ENCODE results near the gene METTL18. TPM values are rescaled to one million over a fixed set of nuclear protein-coding genes. Genes with fewer than 3 reads are reported as not detected.
A peak's percentile ranks its signal among the peaks of the same experiment; 100 is the strongest.

The METTL18 gene
- total RNA-seq: 10 to 100 TPM; 11.6 to 13.3 TPM

DNA sequence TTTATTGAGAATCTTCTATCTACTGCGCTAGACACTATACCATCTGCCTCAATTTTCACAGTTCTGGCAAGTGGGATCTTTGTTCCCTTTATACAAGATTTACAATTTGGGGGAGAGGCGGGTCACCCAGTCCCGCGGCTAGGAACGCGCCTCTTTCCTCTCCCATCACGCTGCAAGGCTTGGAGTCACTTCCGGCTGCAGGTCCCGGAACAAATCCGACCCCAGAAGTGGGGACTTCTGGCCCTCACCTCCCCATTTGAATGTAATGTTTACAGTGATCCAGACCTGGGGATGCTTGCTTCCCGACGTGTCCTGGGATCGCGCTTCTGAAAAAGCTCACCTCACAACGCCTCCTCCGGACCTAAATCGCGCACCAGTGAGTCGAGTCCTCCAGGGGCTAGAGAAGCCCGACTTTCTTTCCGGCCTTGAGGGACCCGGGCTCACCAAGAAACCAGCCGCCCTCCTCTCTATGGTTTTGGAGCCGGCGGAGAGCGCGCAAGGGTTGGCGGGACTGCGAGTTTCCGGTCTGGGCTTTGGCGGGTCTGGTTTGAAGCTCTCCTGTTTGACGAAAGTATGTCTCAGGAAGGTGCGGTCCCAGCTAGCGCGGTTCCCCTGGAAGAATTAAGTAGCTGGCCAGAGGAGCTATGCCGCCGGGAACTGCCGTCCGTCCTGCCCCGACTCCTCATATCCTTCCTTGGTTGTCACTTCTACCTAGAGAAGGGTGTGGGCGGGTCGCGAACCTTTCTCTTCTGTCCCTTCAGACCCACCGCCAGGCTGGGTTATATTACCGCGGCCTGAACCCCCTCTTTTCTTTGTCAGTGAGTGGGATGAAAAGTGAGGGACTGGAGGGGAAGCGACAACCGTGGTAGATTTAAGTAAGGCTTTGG lies at the start of gene METTL18:
Gene METTL18, minus strand, starts transcription at position 378 of the 887 bp plus-strand sequence. CDS start 1,212 bp downstream, outside the sequence.
- intact Hi-C loops (cut with DNase I, micrococcal nuclease): loop anchor here (1.0 to 10.0 kb wide), 13 partner anchors 82 to 1986 kb away; partner anchors contain the start of genes KIFAP3 (in 2 of the 2), NME7 (in 2 of the 2), SELL (in 2 of the 2) and BLZF1 (in 1 of the 2)

DNA sequence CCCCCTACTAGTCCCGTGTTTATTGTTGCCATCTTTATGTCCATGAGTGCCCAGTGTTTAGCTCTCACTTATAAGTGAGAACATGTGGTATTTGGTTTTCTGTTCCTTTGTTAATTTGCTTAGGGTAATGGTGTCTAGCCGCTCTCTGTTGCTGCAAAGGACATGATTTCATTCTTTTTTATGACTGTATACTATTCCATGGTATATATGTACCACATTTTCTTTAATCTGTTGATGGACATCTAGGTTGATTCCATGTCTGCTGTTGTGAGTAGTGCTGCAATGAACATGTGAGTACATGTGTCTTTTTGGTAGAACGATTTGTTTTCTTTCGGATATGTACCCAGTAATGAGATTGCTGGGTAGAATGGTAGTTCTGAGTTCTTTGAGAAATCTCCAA lies 44.2 kb upstream of the METTL18 start:
- no peak overlapping the region for H3K4me3 Mint-ChIP-seq
- no peaks in the 10 kb centered on the region for H3K4me1 Mint-ChIP-seq
- intact Hi-C loops (cut with DNase I, micrococcal nuclease): no loop called here
- DNase-seq (no peak), ATAC-seq (no peak)
- H3K9me3 Mint-ChIP-seq (ENCODE audit: low read depth): peaks cover 21% of the 10 kb centered on the region
- no peaks in the 10 kb centered on the region for H3K27me3 Mint-ChIP-seq
- POLR2A ChIA-PET: no interaction called here
- H3K36me3 Mint-ChIP-seq (ENCODE audit: low read depth): peaks cover 67% of the 10 kb centered on the region
- CTCF ChIA-PET: no interaction called here
- no peak overlapping the region for H3K27ac Mint-ChIP-seq

More for the DNA sequence above, at the start of gene METTL18:
- peak; percentile 98 for ATAC-seq
- POLR2A ChIA-PET: interaction anchor here (0.6 to 1.4 kb wide), 9 partner anchors 8 to 737 kb away, joined by 3 to 9 read pairs (median 3); partner anchors contain the start of genes F5, GORAB and SCYL3
- DNase-seq: peak; percentile 96
- Mint-ChIP-seq H3K27ac (peak within 1 kb of the TSS; percentile 98), H3K4me3 (peak within 1 kb of the TSS; percentile 96), H3K4me1 (peaks cover 46% of the 10 kb centered on the region), H3K27me3 (no peaks in the 10 kb centered on the region), H3K9me3 (ENCODE audit: low read depth) (no peaks in the 10 kb centered on the region), H3K36me3 (ENCODE audit: low read depth) (peaks cover 41% of the 10 kb centered on the region)
- CTCF ChIA-PET: interaction anchor here (0.6 to 3.4 kb wide), 10 partner anchors 12 to 415 kb away, joined by 3 to 11 read pairs (median 4); partner anchors contain the start of gene F5

DNA sequence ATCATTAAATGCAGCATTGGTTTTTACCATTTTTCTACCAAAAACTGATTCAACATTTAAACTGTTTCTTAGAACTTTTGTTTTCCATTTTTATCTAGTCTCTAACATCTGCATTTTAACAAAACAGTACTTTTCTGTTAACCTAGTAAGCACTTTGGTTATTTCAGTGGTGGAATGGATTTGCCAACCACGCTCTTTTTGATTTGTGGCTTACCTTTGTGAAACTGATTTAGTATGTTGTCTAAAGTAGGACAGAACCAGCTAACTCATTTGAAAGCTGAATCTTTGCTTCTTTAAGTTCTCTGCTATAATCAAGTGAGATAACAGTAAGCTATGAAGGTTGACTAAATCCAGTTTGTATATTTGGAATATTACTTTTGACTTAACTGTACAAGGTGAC lies 41.5 kb upstream of the METTL18 start:
- POLR2A ChIA-PET: interaction anchor here (0.6 kb wide), 1 partner anchor 285 kb away, joined by 3 read pairs; no protein-coding TSS in a partner anchor

DNA sequence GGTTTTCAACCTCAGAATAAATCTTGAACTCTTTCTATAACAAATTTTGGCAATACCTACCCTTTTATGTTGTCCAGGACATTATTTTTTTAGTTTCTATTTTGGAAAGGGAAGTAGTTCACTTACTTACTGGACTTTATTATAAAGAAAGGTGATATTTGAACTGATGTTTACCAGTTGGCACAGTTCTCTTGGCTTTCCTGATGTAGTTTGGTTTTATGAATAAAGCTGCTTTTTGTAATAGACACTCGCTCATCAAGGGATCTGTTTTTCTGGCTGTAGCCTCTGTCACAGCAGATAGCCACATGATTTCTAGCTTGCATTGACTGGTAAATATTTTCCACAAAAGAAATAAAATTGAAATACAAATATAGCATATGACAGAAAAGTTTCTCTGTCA lies 40.9 kb upstream of the METTL18 start:
- ChIA-PET CTCF (no interaction called here), POLR2A (interaction anchor here (0.6 kb wide), 2 partner anchors 285 to 328 kb away, joined by 3 to 5 read pairs; no protein-coding TSS in a partner anchor)
- Mint-ChIP-seq H3K9me3 (ENCODE audit: low read depth) (peaks cover 14% of the 10 kb centered on the region), H3K4me3 (no peak overlapping the region), H3K27me3 (no peaks in the 10 kb centered on the region), H3K36me3 (ENCODE audit: low read depth) (peaks cover 57% of the 10 kb centered on the region), H3K27ac (no peak overlapping the region), H3K4me1 (no peaks in the 10 kb centered on the region)
- intact Hi-C loops (cut with DNase I, micrococcal nuclease): no loop called here
- no peak for ATAC-seq
- DNase-seq: no peak

More for the DNA sequence above, 41.5 kb upstream of the METTL18 start:
- DNase-seq (no peak), ATAC-seq (no peak)
- Mint-ChIP-seq H3K36me3 (ENCODE audit: low read depth) (peaks cover 59% of the 10 kb centered on the region), H3K4me3 (no peak overlapping the region), H3K27me3 (no peaks in the 10 kb centered on the region), H3K9me3 (ENCODE audit: low read depth) (peaks cover 19% of the 10 kb centered on the region), H3K4me1 (no peaks in the 10 kb centered on the region), H3K27ac (no peak overlapping the region)
- intact Hi-C loops (cut with DNase I, micrococcal nuclease): no loop called here
- CTCF ChIA-PET: interaction anchor here (1.0 kb wide), 1 partner anchor 50 kb away, joined by 4 read pairs; no protein-coding TSS in a partner anchor

DNA sequence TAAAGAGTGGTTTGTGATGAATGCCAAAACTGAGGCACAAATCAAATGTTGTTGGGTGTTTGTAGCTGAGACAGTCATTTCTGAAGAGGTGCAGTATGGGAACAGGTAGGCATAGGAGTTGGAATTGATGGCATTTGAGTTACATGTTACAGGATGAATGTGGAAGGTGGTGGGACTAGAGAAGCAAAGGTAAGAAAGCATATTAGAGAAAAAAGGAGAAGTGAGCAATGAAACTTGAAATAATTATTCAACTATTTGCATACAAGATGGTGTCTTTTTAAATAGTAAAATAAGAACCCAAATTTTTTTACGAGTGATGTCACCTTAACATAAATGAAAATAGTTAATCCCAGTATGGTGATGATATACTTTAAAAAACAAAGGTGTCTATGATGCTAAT lies 40.2 kb upstream of the METTL18 start:
- H3K36me3 Mint-ChIP-seq (ENCODE audit: low read depth): peaks cover 52% of the 10 kb centered on the region
- intact Hi-C loops (cut with DNase I, micrococcal nuclease): no loop called here
- H3K27me3 Mint-ChIP-seq: no peaks in the 10 kb centered on the region
- peaks cover 9% of the 10 kb centered on the region for H3K9me3 Mint-ChIP-seq (ENCODE audit: low read depth)
- ChIA-PET POLR2A (no interaction called here), CTCF (no interaction called here)
- H3K4me1 Mint-ChIP-seq: no peaks in the 10 kb centered on the region
- H3K4me3 Mint-ChIP-seq: no peak overlapping the region
- H3K27ac Mint-ChIP-seq: no peak overlapping the region
- no peak for ATAC-seq
- DNase-seq: no peak

DNA sequence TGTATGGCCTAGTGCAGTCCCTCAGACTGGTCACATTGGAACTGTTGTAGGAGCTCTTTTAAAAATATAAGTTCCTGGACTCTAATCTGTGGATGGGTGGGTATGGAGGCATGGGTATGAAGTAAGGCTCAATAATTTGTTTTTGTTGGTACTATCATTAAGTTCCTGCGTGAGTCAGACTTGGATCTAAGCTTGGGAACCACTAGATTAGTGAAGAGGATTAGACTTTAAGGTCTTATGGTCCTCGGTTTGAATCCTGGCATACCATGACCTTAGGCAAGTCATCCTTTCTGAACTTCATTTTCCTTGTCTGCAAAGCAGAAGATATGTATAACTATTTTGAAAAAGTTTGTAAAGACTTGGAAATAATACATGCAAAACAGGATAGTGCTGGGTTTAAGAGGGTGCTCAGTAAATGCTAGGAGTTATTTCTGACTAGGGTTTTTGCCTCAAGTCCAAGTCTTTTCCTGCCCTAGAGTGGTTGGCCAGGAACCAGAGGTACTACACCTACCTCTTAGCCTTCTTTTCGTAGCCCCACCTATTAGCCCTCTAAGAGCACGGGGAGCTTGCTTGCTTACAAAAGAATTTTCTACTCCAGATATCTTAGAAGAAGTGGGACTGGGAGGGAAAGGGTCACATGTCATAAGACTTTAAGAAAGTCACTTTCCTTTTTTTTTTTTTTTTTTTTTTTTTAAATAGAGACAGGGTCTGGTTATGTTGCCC lies 38.6 kb upstream of the METTL18 start:
- Mint-ChIP-seq H3K27ac (no peak overlapping the region), H3K9me3 (ENCODE audit: low read depth) (no peaks in the 10 kb centered on the region), H3K4me3 (no peak overlapping the region), H3K27me3 (no peaks in the 10 kb centered on the region), H3K36me3 (ENCODE audit: low read depth) (peaks cover 43% of the 10 kb centered on the region), H3K4me1 (no peaks in the 10 kb centered on the region)
- intact Hi-C loops (cut with DNase I, micrococcal nuclease): no loop called here
- DNase-seq (no peak), ATAC-seq (no peak)
- ChIA-PET CTCF (no interaction called here), POLR2A (no interaction called here)

DNA sequence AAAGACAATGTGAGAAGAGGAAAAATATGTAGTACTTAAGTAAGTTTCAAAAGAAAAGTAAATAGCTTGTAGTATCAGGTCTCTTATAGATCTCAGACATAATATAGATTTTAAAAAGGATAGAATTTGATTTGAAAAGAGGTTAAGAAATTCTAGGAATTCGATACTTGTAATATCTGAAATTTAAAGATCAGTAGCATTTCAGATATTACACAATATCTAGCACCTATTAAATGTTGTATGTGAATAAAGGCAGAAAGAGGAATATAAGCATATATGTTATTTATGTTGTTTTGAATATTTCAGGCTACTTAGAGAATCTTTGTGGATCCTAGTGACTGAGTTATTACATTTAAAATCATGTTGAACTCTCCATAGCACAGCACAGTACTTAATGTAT lies 35.0 kb upstream of the METTL18 start:
- no peaks in the 10 kb centered on the region for H3K4me1 Mint-ChIP-seq
- H3K36me3 Mint-ChIP-seq (ENCODE audit: low read depth): peaks cover 36% of the 10 kb centered on the region
- ATAC-seq (no peak), DNase-seq (no peak)
- intact Hi-C loops (cut with DNase I, micrococcal nuclease): no loop called here
- no peaks in the 10 kb centered on the region for H3K27me3 Mint-ChIP-seq
- CTCF ChIA-PET: no interaction called here
- POLR2A ChIA-PET: no interaction called here
- H3K9me3 Mint-ChIP-seq (ENCODE audit: low read depth): no peaks in the 10 kb centered on the region
- H3K4me3 Mint-ChIP-seq: no peak overlapping the region
- no peak overlapping the region for H3K27ac Mint-ChIP-seq

DNA sequence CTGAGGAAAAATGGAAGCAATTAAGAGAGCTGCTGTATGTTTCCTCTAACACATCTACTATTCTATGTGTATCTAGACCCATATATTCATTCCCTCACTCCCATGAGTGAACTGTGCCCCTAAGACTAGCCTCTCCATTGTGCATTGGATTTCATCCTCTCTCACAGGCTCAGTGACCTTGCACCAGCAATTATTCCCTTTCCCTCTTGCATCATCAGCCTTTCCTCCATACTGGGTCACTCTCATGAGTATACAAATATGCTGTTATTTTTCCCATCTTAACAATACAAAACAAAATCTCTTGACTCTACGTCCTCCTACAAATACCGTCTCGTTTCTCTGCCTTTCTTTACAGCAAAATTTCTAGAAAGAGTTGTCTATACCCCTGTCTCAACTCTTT lies 29.4 kb upstream of the METTL18 start:
- POLR2A ChIA-PET: no interaction called here
- DNase-seq: no peak
- Mint-ChIP-seq H3K4me1 (no peaks in the 10 kb centered on the region), H3K27ac (no peak overlapping the region), H3K4me3 (no peak overlapping the region), H3K36me3 (ENCODE audit: low read depth) (peaks cover 28% of the 10 kb centered on the region), H3K9me3 (ENCODE audit: low read depth) (no peaks in the 10 kb centered on the region), H3K27me3 (no peaks in the 10 kb centered on the region)
- no peak for ATAC-seq
- intact Hi-C loops (cut with DNase I, micrococcal nuclease): no loop called here
- CTCF ChIA-PET: no interaction called here

DNA sequence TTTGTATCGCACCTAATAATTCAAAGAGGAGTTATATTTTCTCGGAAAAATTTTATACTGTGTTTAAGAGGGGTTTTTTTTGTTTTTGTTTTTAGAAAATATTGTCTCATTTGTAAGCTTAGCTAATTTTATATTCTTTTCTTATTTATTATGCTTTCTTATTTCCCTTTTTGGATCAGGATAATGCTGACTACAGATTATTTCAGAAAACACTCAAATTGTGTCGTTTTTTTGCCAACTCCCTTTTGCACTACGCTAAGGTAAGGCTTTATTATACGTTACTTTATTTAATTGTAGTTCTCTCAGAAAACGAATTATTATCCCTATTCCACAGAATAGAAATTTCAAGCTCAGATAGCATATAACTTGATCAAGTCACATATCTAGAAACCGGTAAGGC lies 26.8 kb upstream of the METTL18 start:
- Mint-ChIP-seq H3K4me1 (no peaks in the 10 kb centered on the region), H3K27me3 (no peaks in the 10 kb centered on the region), H3K4me3 (no peak overlapping the region), H3K9me3 (ENCODE audit: low read depth) (no peaks in the 10 kb centered on the region), H3K27ac (no peak overlapping the region), H3K36me3 (ENCODE audit: low read depth) (peaks cover 27% of the 10 kb centered on the region)
- POLR2A ChIA-PET: no interaction called here
- CTCF ChIA-PET: no interaction called here
- ATAC-seq: no peak
- no peak for DNase-seq
- intact Hi-C loops (cut with DNase I, micrococcal nuclease): no loop called here

DNA sequence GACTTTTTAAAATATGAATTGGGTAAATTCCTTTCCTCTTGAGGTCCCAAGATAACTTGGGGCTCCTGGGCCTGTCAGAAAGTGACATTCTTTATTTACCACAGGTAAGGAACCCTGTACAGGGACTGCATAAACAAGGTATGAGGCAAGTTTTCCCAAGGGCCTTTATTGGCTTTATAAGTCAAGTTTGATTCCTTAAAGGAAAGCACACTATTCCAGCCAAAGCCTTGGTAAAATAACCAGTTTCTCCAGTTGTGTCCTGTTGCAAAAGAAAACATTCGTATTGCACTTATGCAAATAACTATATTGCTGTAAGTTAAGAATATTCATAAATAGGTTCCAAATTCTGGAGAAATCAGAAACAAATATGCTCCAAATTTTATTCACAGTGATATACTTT lies 21.9 kb upstream of the METTL18 start:
- POLR2A ChIA-PET: no interaction called here
- peaks cover 33% of the 10 kb centered on the region for H3K36me3 Mint-ChIP-seq (ENCODE audit: low read depth)
- DNase-seq (no peak), ATAC-seq (no peak)
- no peaks in the 10 kb centered on the region for H3K4me1 Mint-ChIP-seq
- no peaks in the 10 kb centered on the region for H3K27me3 Mint-ChIP-seq
- no peak overlapping the region for H3K4me3 Mint-ChIP-seq
- no peaks in the 10 kb centered on the region for H3K9me3 Mint-ChIP-seq (ENCODE audit: low read depth)
- H3K27ac Mint-ChIP-seq: no peak overlapping the region
- CTCF ChIA-PET: no interaction called here
- intact Hi-C loops (cut with DNase I, micrococcal nuclease): loop anchor here in 1 of 2 experiments (10.0 kb wide), 1 partner anchor 58 kb away; no protein-coding TSS in a partner anchor

DNA sequence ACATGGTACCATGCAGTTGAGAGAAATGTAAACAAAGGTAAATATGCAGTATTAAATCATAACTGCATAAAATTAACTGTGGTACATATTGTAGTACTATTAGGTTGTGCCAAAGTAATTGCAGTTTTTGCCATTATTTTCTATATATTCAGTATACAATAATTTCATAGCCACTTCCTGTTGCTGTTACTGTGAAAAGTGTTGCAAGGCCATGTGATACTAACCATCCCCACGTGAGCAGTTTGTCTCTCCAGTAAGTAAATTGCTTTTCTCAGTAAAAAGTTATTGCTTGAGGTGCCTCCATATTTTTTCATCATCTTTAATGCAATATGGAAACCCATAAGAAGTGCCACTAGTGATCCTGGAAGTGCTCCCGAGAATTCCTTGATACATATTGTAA lies 19.6 kb upstream of the METTL18 start:
- ChIA-PET POLR2A (no interaction called here), CTCF (no interaction called here)
- ATAC-seq (no peak), DNase-seq (no peak)
- intact Hi-C loops (cut with DNase I, micrococcal nuclease): loop anchor here in 1 of 2 experiments (10.0 kb wide), 1 partner anchor 61 kb away; no protein-coding TSS in a partner anchor
- Mint-ChIP-seq H3K9me3 (ENCODE audit: low read depth) (no peaks in the 10 kb centered on the region), H3K27me3 (no peaks in the 10 kb centered on the region), H3K36me3 (ENCODE audit: low read depth) (peaks cover 36% of the 10 kb centered on the region), H3K4me3 (no peak overlapping the region), H3K27ac (no peak overlapping the region), H3K4me1 (no peaks in the 10 kb centered on the region)

All from activated CD4-positive, alpha-beta T cell treated with anti-CD3 and anti-CD28 coated beads for 36 hours (primary cell).